Naive B cell (primary cell): ENCODE measurements around the gene TMEM63A. TPM values are rescaled to one million over a fixed set of nuclear protein-coding genes. Genes with fewer than 3 reads are reported as not detected.
A peak's percentile ranks its signal among the peaks of the same experiment; 100 is the strongest.

Experiments used
- ATAC-seq, 2 donors: fragments of 150-1000 bp; cut with Tn5 transposase; 2 replicates each; pipeline ENCODE4 v1.10.0; 2021; ENCODE audit warnings: low read depth in 2 of 2, mild to moderate bottlenecking in 2 of 2, moderate library complexity in 2 of 2
- DNase-seq: peaks from one replicate; pipeline ENCODE4 v3.0.0; 2022
- H3K27ac Mint-ChIP-seq, 6 donors: one replicate each; pipeline ENCODE4 v1.8.0; 2020 to 2022; ENCODE audit warnings: mild to moderate bottlenecking in 6 of 6, mixed read lengths in 6 of 6, moderate library complexity in 5 of 6, inconsistent platforms in 2 of 6
- H3K27me3 Mint-ChIP-seq, 3 donors: one replicate each; pipeline ENCODE4 v1.8.0; 2021 to 2022; ENCODE audit warnings: mixed read lengths in 3 of 3, mild to moderate bottlenecking in 1 of 3
- H3K36me3 Mint-ChIP-seq, 2 donors: one replicate each; pipeline ENCODE4 v1.8.0; 2020 to 2022; ENCODE audit warnings: mixed read lengths in 2 of 2, inconsistent platforms in 1 of 2, mild to moderate bottlenecking in 1 of 2
- H3K4me1 Mint-ChIP-seq, 3 donors: one replicate each; pipeline ENCODE4 v1.8.0; 2020 to 2022; ENCODE audit warnings: mixed read lengths in 3 of 3, inconsistent platforms in 1 of 3, mild to moderate bottlenecking in 1 of 3, moderate library complexity in 1 of 3
- H3K4me3 Mint-ChIP-seq, 8 donors: one replicate each; pipeline ENCODE4 v1.8.0; 2020 to 2022; ENCODE audit warnings: mild to moderate bottlenecking in 8 of 8, mixed read lengths in 8 of 8, moderate library complexity in 8 of 8, inconsistent platforms in 2 of 8
- H3K9me3 Mint-ChIP-seq, 7 donors: one replicate each; pipeline ENCODE4 v1.8.0; 2020 to 2022; ENCODE audit warnings: mixed read lengths in 7 of 7, mild to moderate bottlenecking in 5 of 7, inconsistent platforms in 2 of 7, moderate library complexity in 1 of 7
- polyA plus RNA-seq, 6 donors: library from polyadenylated mRNA; unstranded; fragments of 300-500 nt; fragmentation: Illumina TruSeq; gene quantifications; one replicate each; pipeline ENCODE4 v1.2.3, GENCODE V29; 2021; ENCODE audit warnings: low read depth in 6 of 6

Gene TMEM63A
- polyA plus RNA-seq, 6 donors from 2014 or later, result 10.6 to 38.5 (median 20.0) TPM

DNA sequence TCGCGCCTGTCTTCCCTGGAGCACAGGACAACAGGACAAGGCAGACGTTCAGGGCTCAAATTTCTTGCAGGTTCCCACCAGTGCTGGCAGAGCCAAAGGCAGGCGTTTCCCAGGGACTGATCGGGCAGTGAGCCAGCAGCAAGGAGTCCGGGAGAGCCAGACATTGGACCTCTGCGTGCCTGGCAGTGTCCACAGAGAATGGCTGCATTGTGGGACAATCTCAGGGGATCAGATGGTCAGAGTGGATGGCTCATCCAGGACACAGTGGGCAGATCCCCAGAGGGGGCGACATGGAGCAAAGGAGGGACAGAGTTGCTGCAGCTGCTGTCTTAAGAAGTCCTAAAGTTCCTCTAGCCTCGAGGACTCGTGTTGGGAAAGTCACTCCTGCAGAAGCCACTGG is 4.6 kb downstream of the TMEM63A start:
- Mint-ChIP-seq H3K27ac (peak overlapping the region in 2 of 6 donors; percentile 12 to 80), H3K36me3 (peaks cover 0 to 6% of the 10 kb centered on the region in 2 donors), H3K27me3 (no peaks in the 10 kb centered on the region), H3K4me1 (peaks cover 34 to 55% (median 44%) of the 10 kb centered on the region in 3 donors), H3K4me3 (peak overlapping the region in 5 of 8 donors; percentile 28 to 78 (median 37)), H3K9me3 (no peaks in the 10 kb centered on the region)
- no peak for DNase-seq
- no peak for ATAC-seq

DNA sequence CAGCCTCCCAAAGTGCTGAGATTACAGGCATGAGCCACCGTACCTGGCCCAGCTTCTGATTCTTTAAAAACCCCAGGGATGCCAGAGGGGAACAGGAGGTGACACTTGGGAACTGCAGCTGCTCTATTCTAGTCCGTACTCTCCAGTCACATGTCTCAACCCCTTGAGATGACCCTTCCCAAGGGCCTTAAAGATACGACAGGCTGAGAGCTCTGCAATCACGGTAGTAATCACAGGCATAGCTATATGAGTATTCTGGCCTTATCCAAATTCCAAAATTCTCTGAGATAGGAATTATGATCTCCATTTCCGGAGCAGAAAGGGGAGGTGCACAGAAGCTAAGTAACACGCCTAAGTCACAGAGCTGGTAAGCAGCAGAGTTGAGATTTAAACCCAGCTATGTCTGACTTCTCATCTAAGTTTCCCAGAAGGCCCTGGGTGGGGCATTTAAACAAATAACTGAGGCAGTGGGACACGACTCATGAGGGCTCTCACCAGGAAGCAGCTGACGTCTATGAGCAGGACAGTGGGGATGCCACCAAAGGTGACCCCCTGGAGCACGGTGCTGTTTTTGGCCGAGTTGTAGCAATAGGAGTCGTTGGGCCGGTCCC is 5.2 kb downstream of the TMEM63A start:
- no peak for ATAC-seq
- Mint-ChIP-seq H3K27me3 (no peaks in the 10 kb centered on the region), H3K4me3 (peak overlapping the region in 2 of 8 donors; percentile 25 to 50), H3K27ac (peak overlapping the region in 2 of 6 donors; percentile 76 to 80), H3K36me3 (peaks cover 0 to 6% of the 10 kb centered on the region in 2 donors), H3K4me1 (peaks cover 34 to 55% (median 44%) of the 10 kb centered on the region in 3 donors), H3K9me3 (no peaks in the 10 kb centered on the region)
- DNase-seq, result no peak

DNA sequence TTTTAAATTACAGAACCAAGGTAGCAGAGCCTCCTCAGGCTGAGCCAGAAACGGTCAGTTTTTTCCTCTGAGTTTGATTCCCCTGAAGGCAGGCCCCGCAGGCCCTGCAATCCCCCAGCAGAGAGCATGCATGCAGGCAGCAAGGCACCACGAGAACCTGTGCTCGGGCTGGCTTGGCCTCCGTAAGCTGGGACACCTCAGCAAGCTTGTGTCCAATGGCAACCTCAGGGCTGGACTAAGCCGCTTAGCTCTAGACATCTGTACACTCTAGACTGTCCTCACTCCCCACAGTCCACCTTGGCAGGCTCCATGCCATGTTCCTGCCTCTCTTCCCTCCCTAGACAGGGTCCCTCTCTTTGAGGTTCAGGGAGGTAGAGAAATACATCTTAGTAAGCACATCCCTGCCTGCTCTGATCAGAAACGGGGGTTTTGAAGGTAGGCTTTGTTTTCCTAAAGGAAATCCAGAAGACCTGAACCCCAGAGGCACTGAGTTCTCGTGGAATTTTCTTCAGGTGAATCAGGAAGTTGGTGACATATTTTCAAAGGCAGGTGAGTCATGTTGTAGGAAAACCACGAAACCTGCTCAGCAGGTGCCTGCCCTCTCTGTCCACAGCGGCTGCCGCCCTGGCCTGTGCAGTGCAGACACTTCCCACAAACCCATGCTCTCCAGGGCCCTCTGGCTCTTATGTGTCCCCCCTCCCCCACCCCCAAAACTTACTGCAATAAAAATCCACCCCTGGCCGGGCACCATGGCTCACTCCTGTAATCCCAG is 7.0 kb downstream of the TMEM63A start:
- Mint-ChIP-seq H3K4me1 (peaks cover 24 to 41% (median 31%) of the 10 kb centered on the region in 3 donors), H3K4me3 (no peak overlapping the region), H3K9me3 (no peaks in the 10 kb centered on the region), H3K27me3 (no peaks in the 10 kb centered on the region), H3K36me3 (peaks cover 0 to 10% of the 10 kb centered on the region in 2 donors), H3K27ac (peak overlapping the region in 2 of 6 donors; percentile 30 to 39)
- DNase-seq (no peak), ATAC-seq (no peak)

DNA sequence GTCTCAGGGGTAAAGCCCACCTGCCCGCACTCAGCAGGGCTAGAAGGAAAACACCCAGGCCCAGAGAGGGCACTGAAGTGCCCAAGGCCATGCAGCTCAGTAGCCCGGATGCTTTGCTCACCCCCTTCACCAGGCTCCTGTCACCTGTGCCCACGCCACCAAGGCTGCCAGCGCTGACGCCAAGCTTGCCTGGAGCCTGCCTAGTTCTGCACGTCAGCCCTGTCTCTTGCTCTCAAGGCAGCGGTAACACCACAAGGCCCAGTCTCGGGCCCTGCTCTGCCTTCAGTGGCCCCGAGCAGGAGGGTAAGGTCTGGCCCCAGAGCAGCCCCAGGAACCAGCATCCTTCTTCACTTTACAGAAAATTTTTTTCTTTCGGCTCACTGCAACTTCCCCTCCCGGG is 7.7 kb downstream of the TMEM63A start:
- Mint-ChIP-seq H3K27ac (no peak overlapping the region), H3K4me3 (no peak overlapping the region), H3K36me3 (peaks cover 0 to 10% of the 10 kb centered on the region in 2 donors), H3K9me3 (no peaks in the 10 kb centered on the region), H3K27me3 (no peaks in the 10 kb centered on the region), H3K4me1 (peaks cover 16 to 33% (median 23%) of the 10 kb centered on the region in 3 donors)
- DNase-seq, result no peak
- no peak for ATAC-seq

DNA sequence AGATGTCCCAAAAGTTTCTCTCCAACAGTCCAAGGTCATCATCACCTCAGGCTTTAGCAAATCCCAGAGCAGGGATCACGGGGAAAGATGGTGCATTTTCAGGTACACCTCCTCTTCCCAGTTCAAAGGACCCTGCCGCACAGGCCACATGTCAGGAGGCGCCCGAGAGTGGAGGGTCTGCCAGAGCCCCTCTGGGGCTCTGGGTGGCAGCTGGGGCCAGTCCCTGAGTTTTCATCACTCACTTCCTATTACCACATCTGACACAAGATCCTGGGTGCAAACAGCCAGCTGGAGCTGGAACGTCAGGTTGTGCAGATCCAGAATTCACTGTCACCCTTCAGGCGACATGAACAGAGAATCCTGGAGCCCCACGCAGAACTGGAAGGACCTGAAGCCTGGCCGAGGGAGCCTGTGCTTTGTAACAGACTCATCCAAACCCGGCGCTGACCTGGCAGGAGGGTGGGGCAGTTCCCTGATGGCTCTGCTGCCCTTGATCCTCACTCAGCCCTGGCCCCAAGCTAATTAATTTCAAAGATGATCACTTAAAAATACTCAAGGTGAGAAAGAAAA is 8.8 kb downstream of the TMEM63A start:
- no peak overlapping the region for H3K4me3 Mint-ChIP-seq
- peak overlapping the region in 2 of 6 donors; percentile 26 to 74 for H3K27ac Mint-ChIP-seq
- H3K36me3 Mint-ChIP-seq, result peaks cover 0 to 13% of the 10 kb centered on the region in 2 donors
- H3K27me3 Mint-ChIP-seq, result no peaks in the 10 kb centered on the region
- ATAC-seq (no peak), DNase-seq (no peak)
- peaks cover 6 to 25% (median 13%) of the 10 kb centered on the region in 3 donors for H3K4me1 Mint-ChIP-seq
- H3K9me3 Mint-ChIP-seq, result no peaks in the 10 kb centered on the region

DNA sequence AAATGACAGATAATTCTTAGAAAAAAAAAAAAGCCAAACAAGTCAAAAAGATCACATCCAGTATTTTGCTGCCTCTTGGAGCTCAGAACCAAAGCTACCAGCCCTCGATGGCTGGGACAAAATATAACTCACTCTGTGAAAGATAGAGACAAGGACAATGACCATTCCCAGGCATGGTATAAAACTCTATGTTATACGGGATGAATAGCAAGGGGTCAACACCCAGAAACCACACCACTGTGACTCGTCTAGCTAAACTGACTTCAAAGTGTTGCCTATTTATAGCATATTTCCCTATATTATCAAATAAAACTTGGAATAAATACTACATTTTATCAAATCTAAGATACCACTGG is 10.1 kb downstream of the TMEM63A start:
- no peak for DNase-seq
- no peaks in the 10 kb centered on the region for H3K9me3 Mint-ChIP-seq
- peaks cover under 1 to 17% (median 7%) of the 10 kb centered on the region in 3 donors for H3K4me1 Mint-ChIP-seq
- no peak for ATAC-seq
- H3K36me3 Mint-ChIP-seq, result peaks cover under 1 to 19% of the 10 kb centered on the region in 2 donors
- H3K4me3 Mint-ChIP-seq, result no peak overlapping the region
- no peak overlapping the region for H3K27ac Mint-ChIP-seq
- no peaks in the 10 kb centered on the region for H3K27me3 Mint-ChIP-seq

DNA sequence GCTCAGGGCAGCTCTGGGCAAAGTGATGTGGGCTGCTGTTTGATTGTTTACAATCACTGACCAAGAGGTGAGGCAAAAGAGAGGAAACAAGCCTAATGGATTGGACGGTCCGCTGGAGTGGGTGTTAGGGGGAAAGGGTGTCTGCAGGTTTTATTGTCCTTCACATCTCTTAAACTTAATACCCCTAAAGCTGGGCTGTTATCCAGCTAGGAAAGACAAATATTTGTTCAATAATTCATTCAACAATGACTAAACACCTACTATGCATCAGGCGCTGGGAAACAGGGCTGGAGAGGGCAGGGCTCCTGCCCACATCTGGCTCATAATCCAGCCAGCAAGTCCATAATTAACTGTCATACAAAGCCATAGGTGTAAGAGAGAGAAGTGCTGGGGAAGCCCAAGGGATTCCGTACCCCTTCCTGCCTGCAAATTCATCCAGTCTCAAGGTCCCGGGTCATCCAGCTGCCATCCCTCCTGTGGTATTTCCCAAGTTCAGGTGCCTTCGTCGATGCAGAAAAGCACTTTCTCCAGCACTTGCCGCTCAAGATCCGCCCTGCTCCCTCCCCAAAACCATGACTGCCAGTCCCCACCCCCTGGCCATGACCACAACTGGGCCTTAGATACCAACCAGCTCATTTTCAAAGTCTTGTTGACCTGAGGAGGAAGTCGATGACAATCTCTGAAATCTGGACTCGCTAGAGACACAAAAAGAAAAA is 10.7 kb downstream of the TMEM63A start:
- H3K4me3 Mint-ChIP-seq, result no peak overlapping the region
- H3K9me3 Mint-ChIP-seq, result no peaks in the 10 kb centered on the region
- DNase-seq, result no peak
- H3K36me3 Mint-ChIP-seq, result peaks cover 6 to 19% of the 10 kb centered on the region in 2 donors
- H3K4me1 Mint-ChIP-seq, result peaks cover 5 to 22% (median 11%) of the 10 kb centered on the region in 3 donors
- ATAC-seq, result no peak
- no peaks in the 10 kb centered on the region for H3K27me3 Mint-ChIP-seq
- H3K27ac Mint-ChIP-seq, result peak overlapping the region in 1 of 6 donors; percentile 26

DNA sequence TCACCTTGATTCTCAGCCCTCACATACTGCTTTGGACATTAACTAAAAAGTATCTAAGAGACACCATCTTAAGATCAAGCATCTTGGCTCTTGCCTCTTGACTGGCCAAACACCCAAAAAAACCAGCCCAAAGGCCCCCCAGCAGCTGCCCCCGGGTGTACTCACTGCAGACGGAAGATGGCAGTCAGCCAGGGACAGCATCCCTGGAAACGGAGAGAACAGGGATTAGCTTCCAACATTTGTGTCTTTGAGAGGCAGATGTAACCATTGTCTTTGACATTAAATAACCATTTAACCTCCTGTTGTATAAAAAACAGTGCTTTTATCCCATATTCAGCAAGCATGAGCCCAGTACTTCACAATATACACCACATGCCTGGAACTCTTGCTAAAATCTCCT is 11.3 kb downstream of the TMEM63A start:
- H3K4me3 Mint-ChIP-seq, result no peak overlapping the region
- no peak for ATAC-seq
- H3K27ac Mint-ChIP-seq, result peak overlapping the region in 2 of 6 donors; percentile 52 to 90
- H3K36me3 Mint-ChIP-seq, result peaks cover 12 to 24% of the 10 kb centered on the region in 2 donors
- H3K27me3 Mint-ChIP-seq, result no peaks in the 10 kb centered on the region
- H3K4me1 Mint-ChIP-seq, result peaks cover 11 to 23% (median 17%) of the 10 kb centered on the region in 3 donors
- no peak for DNase-seq
- no peaks in the 10 kb centered on the region for H3K9me3 Mint-ChIP-seq

DNA sequence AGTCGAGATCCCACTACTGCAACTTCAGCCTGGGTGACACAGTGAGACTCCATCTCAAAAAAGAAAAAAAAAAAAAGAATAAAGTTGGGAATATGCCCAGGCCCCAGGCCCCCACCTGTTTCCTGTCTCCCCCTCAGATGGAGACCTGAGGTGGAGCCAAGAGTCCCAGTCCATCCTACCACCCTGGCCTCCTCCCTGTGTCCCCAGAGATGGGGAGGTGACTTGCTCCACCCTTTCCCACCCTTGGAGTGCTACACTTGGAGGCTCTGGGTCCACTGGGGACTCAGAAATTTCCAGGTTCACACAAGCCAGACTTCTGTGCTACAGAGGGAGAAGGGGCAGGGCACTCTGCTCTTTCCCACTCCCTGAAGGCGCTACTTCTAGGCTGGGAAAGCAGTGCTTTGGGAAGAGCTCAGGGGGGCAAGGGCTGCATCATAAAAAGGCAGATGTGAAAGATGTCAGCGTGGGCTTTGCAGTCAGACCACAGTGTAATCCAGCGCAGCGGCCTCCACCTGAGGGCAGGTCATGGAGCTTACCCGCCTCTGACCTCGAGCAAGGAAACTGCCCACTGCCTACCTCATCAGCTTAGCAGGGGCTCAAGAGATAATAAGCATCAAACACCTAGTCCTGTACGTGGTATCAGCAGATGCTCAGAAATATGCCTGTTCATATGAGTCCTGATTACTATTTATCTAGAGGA is 13.4 kb downstream of the TMEM63A start:
- peaks cover 12 to 19% of the 10 kb centered on the region in 2 donors for H3K36me3 Mint-ChIP-seq
- H3K27ac Mint-ChIP-seq, result peak overlapping the region in 1 of 6 donors; percentile 16
- no peaks in the 10 kb centered on the region for H3K9me3 Mint-ChIP-seq
- no peaks in the 10 kb centered on the region for H3K27me3 Mint-ChIP-seq
- H3K4me1 Mint-ChIP-seq, result peaks cover 13 to 22% (median 20%) of the 10 kb centered on the region in 3 donors
- no peak overlapping the region for H3K4me3 Mint-ChIP-seq
- no peak for ATAC-seq
- no peak for DNase-seq

DNA sequence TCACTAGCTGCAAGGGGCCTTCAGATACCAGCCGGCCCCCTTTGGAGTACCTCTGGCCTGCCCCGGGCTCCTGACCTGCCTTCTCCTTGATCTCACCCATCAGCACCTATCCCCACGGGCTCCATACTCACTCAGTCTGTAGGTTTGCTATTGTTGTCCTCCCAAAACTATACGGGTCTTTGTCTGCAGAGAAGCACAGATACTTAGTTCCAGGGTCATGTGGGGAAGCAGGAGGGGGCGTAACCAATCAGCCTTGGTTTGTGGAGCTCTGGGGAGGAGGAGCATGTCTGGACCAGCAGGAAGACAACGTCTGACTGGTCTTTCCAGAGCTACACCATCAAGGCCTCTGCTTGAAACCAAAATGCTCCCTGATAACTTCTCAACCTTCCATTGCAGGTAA is 15.2 kb downstream of the TMEM63A start:
- peaks cover 13 to 21% (median 20%) of the 10 kb centered on the region in 3 donors for H3K4me1 Mint-ChIP-seq
- H3K9me3 Mint-ChIP-seq, result no peaks in the 10 kb centered on the region
- H3K27me3 Mint-ChIP-seq, result no peaks in the 10 kb centered on the region
- DNase-seq (no peak), ATAC-seq (no peak)
- peaks cover 12 to 18% of the 10 kb centered on the region in 2 donors for H3K36me3 Mint-ChIP-seq
- peak overlapping the region in 4 of 6 donors; percentile 63 to 82 (median 64) for H3K27ac Mint-ChIP-seq
- H3K4me3 Mint-ChIP-seq, result no peak overlapping the region

DNA sequence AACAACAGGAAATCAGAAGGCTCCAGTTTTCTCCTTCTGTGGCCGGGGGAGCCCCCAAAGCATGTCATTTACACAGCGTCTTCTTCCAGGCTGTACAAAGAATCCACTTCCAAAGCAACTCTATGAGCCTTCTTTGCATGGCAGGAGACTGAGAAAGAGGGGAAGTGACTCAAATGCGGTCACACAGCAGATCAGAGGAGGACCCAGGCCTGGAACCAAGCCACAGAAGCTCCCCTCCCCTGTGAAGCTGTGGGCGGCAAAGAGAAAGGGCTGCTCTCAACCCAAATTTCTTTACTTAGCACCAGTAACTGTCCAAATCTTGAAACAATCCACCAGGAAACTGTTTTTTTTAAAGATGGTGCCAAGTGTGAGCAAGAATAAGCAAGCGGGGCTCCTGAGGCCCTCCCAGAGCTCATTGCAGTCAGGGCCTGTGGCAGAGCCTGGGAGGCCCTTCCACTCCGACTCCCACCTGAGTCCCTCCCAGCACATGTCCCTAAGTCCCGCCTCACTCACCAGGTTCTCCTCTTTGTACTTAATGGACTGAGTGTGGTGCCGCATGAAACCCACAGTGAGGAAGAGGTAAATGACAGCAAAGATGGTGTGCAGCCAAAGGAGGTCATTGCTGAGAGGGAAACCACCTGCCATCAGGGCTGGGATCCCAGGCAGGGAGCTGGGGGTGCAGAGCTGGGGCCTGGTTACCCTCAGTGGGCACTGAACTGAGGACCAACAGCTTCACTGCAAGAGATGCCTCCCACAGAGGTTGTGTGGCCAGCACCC is 15.9 kb downstream of the TMEM63A start:
- Mint-ChIP-seq H3K36me3 (peaks cover 17% of the 10 kb centered on the region in 2 donors), H3K9me3 (no peaks in the 10 kb centered on the region), H3K4me1 (peaks cover 13 to 21% (median 20%) of the 10 kb centered on the region in 3 donors), H3K4me3 (peak overlapping the region in 2 of 8 donors; percentile 4 to 47), H3K27ac (peak overlapping the region; percentile 32 to 78 (median 62)), H3K27me3 (no peaks in the 10 kb centered on the region)
- ATAC-seq (peak; percentile 93 to 98), DNase-seq (peak; percentile 42)

DNA sequence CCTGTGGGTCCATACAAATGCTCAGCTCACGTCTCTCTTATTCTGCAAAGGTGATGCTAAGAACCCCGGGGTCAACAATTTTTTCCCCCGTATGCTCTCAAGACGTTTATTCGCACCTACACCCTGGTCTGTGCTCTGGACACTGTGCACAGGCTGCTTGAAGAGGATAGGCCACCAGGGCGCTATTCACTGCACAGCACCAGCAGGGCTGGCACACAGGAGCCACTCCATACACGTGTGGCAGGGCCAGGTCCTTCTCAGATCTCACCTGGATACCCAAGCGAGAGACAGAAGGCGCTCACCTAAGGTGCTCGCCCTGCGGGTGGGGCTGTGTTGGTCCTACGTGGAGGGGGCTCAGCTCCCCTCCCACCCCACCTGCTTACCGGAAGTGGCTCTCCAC is 16.7 kb downstream of the TMEM63A start:
- Mint-ChIP-seq H3K4me1 (peaks cover 13 to 21% (median 20%) of the 10 kb centered on the region in 3 donors), H3K27ac (peak overlapping the region in 2 of 6 donors; percentile 65 to 72), H3K27me3 (no peaks in the 10 kb centered on the region), H3K4me3 (no peak overlapping the region), H3K36me3 (peaks cover 14 to 22% of the 10 kb centered on the region in 2 donors), H3K9me3 (no peaks in the 10 kb centered on the region)
- ATAC-seq (peak in 1 of 2 donors; percentile 5), DNase-seq (no peak)
